Esophagus squamous epithelium (tissue), 5 donors: ENCODE measurements around the gene PPIA. TPM values are rescaled to one million over a fixed set of nuclear protein-coding genes. Genes with fewer than 3 reads are reported as not detected.
"Not testable (repeated sequence)": the region's sequence is repeated elsewhere in the genome, so short reads cannot be mapped to it uniquely, and the experiment has no call there.

ENCODE experiments used
- DNase-seq: peaks from one replicate; lab custom pipeline; 2025; lab: John Stamatoyannopoulos, UW
- H3K27ac ChIP-seq, 4 donors: fragments of 200-600 bp; sonication (generic); one replicate each; pipeline ENCODE4 v1.5.1; 2016 to 2019; ENCODE audit warnings: mild to moderate bottlenecking in 1 of 4
- H3K27me3 ChIP-seq, 4 donors: fragments of 200-600 bp; sonication (generic); 1 replicate in 3 of 4; 2 replicates in 1 of 4; pipeline versions ENCODE4 v1.5.1 to v1.6.0; 2017 to 2021; ENCODE audit warnings: antibody characterized with exemption in 1 of 4
- H3K36me3 ChIP-seq, 3 donors: fragments of 200-600 bp; sonication (generic); one replicate each; pipeline ENCODE4 v1.5.1; 2016 to 2019
- H3K4me1 ChIP-seq, 3 donors: fragments of 200-600 bp; sonication (generic); one replicate each; pipeline ENCODE4 v1.5.1; 2017 to 2019
- H3K4me3 ChIP-seq, 4 donors: fragments of 200-600 bp; sonication (generic); 1 replicate in 3 of 4; 2 replicates in 1 of 4; pipeline ENCODE4 v1.5.1; 2016 to 2019; ENCODE audit warnings: mild to moderate bottlenecking in 2 of 4, moderate library complexity in 1 of 4
- H3K9me3 ChIP-seq, 3 donors: fragments of 200-600 bp; sonication (generic); one replicate each; pipeline ENCODE4 v1.5.1; 2016 to 2019
- POLR2A ChIP-seq, 4 donors: fragments of 450-650 bp; IDR thresholded peaks; one replicate each; pipeline ENCODE4 v1.6.1; 2017; ENCODE audit warnings: antibody characterized with exemption in 4 of 4, mild to moderate bottlenecking in 4 of 4, moderate library complexity in 3 of 4
- WGBS, 2 donors: methylation state at CpG; one replicate each; pipeline ENCODE4 v1.1.5; 2018; 5-methylcytosine and 5-hydroxymethylcytosine counted together
- intact Hi-C: fragments of 100-400 bp; cut with DNase I; formaldehyde crosslinking; loops from one replicate; pipeline ENCODE4 v1.15.0; 2022
- total RNA-seq, 4 donors: library from RNA; depleted of rRNA; stranded (reverse); fragments of >200 nt; gene quantifications; one replicate each; pipeline ENCODE4 v1.1.0, GENCODE V29; 2016
- TF ChIP-seq, protein P1 (sequence below), 6 experiments: fragments of 450-650 bp in 4 of 6; fragments of 200-600 bp in 2 of 6; sonication (generic) in 2 of 6; IDR thresholded peaks; one replicate each; pipeline ENCODE4 v1.5.1; 2016 to 2019; ENCODE audit warnings: antibody characterized with exemption in 6 of 6, mild to moderate bottlenecking in 4 of 6, moderate library complexity in 4 of 6
- donor health status: DM: yes; HTN: yes; CAD: no.

Gene PPIA
- total RNA-seq, 4 donors from 2014 or later, result 1,726 to 3,682 (median 2,875) TPM

- intact Hi-C loops, result no loop called here
- Histone ChIP-seq H3K36me3 (no peaks in the 10 kb centered on the region), H3K4me3 (no peak overlapping the region), H3K27ac (no peak overlapping the region), H3K4me1 (peaks cover 0 to 14% (median 4%) of the 10 kb centered on the region in 3 donors), H3K27me3 (no peaks in the 10 kb centered on the region), H3K9me3 (no peaks in the 10 kb centered on the region)
- no peak for DNase-seq
- TF ChIP-seq POLR2A (IDR thresholded peaks at IDR 0.05), result no peak
- TF ChIP-seq, protein P1, sequence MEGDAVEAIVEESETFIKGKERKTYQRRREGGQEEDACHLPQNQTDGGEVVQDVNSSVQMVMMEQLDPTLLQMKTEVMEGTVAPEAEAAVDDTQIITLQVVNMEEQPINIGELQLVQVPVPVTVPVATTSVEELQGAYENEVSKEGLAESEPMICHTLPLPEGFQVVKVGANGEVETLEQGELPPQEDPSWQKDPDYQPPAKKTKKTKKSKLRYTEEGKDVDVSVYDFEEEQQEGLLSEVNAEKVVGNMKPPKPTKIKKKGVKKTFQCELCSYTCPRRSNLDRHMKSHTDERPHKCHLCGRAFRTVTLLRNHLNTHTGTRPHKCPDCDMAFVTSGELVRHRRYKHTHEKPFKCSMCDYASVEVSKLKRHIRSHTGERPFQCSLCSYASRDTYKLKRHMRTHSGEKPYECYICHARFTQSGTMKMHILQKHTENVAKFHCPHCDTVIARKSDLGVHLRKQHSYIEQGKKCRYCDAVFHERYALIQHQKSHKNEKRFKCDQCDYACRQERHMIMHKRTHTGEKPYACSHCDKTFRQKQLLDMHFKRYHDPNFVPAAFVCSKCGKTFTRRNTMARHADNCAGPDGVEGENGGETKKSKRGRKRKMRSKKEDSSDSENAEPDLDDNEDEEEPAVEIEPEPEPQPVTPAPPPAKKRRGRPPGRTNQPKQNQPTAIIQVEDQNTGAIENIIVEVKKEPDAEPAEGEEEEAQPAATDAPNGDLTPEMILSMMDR (IDR thresholded peaks at IDR 0.05), result no peak
- 78 to 83% methylated on average over 6 of the region's 6 CpGs for WGBS, 2 donors
These were observed 20.9 kb upstream of the PPIA start for GRCh38 chr7:44775383-44776107.

DNA sequence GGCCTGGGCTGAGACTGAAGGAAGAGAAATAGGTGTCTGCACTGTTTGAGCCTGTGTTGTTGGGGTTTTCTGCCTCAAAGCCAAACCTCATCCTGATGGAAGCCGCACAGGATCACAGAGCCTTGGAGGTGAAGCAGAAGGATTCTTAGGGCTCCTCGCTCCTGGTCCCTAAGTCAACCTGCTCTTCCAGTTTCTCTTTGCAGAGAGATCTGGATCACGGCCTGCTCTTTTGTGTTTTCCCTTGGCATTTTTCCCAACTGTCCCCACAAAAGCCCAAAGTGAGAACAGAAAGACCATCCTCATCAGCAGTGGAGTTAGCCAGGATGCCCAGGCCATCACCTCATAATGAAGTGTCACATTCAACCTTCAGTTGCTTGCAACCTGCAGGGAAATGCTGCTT, 20.3 kb upstream of the PPIA start:
- 40 to 46% methylated on average over 3 of the region's 3 CpGs for WGBS, 2 donors
- intact Hi-C loops, result no loop called here
- Histone ChIP-seq H3K27me3 (no peaks in the 10 kb centered on the region), H3K36me3 (no peaks in the 10 kb centered on the region), H3K9me3 (no peaks in the 10 kb centered on the region), H3K4me1 (peaks cover 0 to 10% (median 0%) of the 10 kb centered on the region in 3 donors), H3K4me3 (no peak overlapping the region), H3K27ac (no peak overlapping the region)
- TF ChIP-seq POLR2A (IDR thresholded peaks at IDR 0.05), result no peak
- TF ChIP-seq, protein P1 (IDR thresholded peaks at IDR 0.05), result no peak
- no peak for DNase-seq

GRCh38 chr7:44782460-44782859, 14.0 kb upstream of the PPIA start:
- WGBS, 2 donors, result 100% methylated on average over 1 of the region's 1 CpG; no CpG with 5 or more reads in 1 of the 2 donors
- intact Hi-C loops, result no loop called here
- no peak for TF ChIP-seq POLR2A (IDR thresholded peaks at IDR 0.05)
- TF ChIP-seq, protein P1 (IDR thresholded peaks at IDR 0.05), result no peak

DNA sequence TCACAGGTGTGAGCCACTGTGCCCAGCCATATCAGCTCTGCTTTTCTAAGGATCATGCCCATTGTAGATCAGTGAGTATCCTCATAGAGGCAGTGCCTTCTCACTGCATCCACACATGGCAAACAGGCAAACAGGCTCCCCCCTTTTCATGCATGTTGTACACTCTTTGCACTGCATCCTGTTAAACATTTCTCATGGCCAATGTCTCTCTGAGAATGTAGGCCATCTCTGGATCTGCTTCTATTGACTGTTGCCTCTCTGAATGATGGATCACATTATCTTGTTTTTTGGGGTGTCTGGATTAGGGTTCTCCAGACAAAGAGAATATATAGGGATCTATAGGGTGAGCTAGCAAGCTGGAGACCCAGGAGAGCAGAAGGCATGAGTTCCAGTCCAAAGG, 13.1 kb upstream of the PPIA start:
- Histone ChIP-seq H3K4me3 (no peak overlapping the region), H3K27ac (no peak overlapping the region), H3K4me1 (no peaks in the 10 kb centered on the region), H3K27me3 (no peaks in the 10 kb centered on the region), H3K9me3 (peaks cover 0 to 8% (median 0%) of the 10 kb centered on the region in 3 donors), H3K36me3 (no peaks in the 10 kb centered on the region)
- TF ChIP-seq POLR2A (IDR thresholded peaks at IDR 0.05), result no peak
- TF ChIP-seq, protein P1 (IDR thresholded peaks at IDR 0.05), result no peak
- no peak for DNase-seq
- intact Hi-C loops, result no loop called here

More at GRCh38 chr7:44782460-44782859, 14.0 kb upstream of the PPIA start:
- Histone ChIP-seq H3K36me3 (no peaks in the 10 kb centered on the region), H3K4me1 (no peaks in the 10 kb centered on the region), H3K27ac (no peak overlapping the region), H3K27me3 (no peaks in the 10 kb centered on the region), H3K4me3 (no peak overlapping the region), H3K9me3 (peaks cover 0 to 8% (median 0%) of the 10 kb centered on the region in 3 donors)
- no peak for DNase-seq

GRCh38 chr7:44784364-44784763, 12.1 kb upstream of the PPIA start:
- Histone ChIP-seq H3K4me3 (no peak overlapping the region), H3K27me3 (no peaks in the 10 kb centered on the region), H3K36me3 (no peaks in the 10 kb centered on the region), H3K27ac (no peak overlapping the region), H3K4me1 (no peaks in the 10 kb centered on the region), H3K9me3 (peaks cover 0 to 8% (median 0%) of the 10 kb centered on the region in 3 donors)
- 75 to 88% methylated on average over 1 of the region's 1 CpG for WGBS, 2 donors
- intact Hi-C loops, result no loop called here
- DNase-seq, result no peak
- no peak for TF ChIP-seq POLR2A (IDR thresholded peaks at IDR 0.05)
- TF ChIP-seq, protein P1 (IDR thresholded peaks at IDR 0.05), result no peak

- H3K27me3 ChIP-seq, H3K36me3 ChIP-seq, H3K4me3 ChIP-seq, intact Hi-C loops, H3K4me1 ChIP-seq, H3K9me3 ChIP-seq, H3K27ac ChIP-seq, DNase-seq: not testable (repeated sequence)
- 59 to 96% methylated on average over 3 of the region's 3 CpGs for WGBS, 2 donors
These were observed 11.3 kb upstream of the PPIA start for GRCh38 chr7:44785218-44785617.
